Activated CD4-positive, alpha-beta T cell treated with anti-CD3 and anti-CD28 coated beads for 24 hours (primary cell): ENCODE data around the gene PRUNE1.

Experiments
- DNase-seq, 2 donors: peaks; one replicate each; pipeline ENCODE4 v3.0.0-alpha.2; 2020; ENCODE audit warnings: low read depth in 2 of 2

Gene PRUNE1

DNA sequence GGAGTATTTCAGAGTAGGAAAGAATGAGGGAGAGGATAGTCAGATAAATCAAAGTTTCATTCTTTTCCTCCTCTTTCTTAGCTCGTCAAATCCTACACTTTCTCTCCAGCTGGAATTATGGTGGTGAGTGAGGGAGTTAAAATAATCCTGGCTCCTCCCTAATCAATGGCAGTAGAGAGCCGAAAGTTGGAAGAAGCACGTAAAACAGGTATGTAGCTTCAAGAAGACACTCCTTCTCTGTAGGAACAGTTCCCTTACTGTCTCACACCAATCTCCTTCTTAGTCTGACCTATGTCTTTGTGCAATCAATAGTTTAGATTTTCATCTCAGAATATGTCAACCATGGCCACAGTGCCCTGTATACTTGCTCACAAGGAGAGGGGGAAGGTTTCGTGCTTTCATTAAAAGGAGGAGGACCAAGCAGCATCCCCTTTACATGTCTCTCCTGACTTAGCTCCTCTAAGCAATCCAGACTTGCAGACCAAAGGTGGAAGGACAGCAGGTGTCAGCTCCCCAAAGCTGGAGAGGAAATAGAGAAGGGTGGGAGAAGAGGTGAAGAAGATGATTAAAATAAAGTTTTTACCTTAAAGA is 2.4 kb upstream of the PRUNE1 start:
- DNase-seq: no peak

- no peak for DNase-seq
These were observed 1.8 kb upstream of the PRUNE1 start, which contains the start of gene MINDY1 for GRCh38 chr1:151006327-151007052. MINDY1 (minus strand) TSS chr1:151006902; CDS start chr1:151002617, 4,285 bp downstream.

DNA sequence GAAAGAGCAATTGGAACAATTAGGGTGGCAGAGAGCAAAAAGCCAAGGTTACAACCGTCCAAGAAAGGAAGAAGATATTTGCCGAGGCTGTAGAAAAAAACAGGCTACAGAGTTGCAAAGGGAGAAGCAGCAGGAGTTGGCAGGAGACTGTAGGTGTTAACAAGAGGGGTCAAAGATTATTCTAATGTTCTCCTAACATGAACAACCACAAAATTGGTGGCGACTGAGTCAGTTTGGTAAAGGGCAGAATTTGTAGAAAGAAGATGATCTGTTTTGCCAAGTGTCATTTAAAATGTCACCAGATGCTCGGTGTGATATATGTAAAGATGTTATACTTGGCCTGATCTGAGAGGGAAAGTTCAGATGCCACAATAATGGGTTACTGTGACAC is 401 bp upstream of the PRUNE1 start:
- no peak for DNase-seq

- DNase-seq: no peak
These were observed 948 bp downstream of the PRUNE1 start for GRCh38 chr1:151009206-151009587.

GRCh38 chr1:151009674-151010345 is 1.6 kb downstream of the PRUNE1 start:
- DNase-seq: no peak

DNA sequence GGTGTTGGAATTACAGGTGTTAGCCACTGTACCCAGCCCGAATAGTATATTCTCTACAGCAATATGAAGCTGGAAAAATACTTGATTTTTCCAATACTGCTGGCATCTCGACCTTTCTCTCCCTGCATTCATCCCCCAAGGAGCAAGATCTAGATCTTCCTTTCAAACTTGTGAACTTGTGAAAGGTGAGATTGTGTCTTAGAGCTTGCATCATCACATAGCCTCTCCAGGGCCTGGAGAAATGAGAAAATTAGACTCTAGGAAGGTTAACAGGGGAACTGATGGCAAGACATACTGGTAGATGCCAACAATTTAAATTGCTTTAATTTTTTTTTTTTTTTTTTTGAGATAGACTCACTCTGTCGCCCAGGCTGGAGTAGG is 2.1 kb downstream of the PRUNE1 start:
- no peak for DNase-seq

DNA sequence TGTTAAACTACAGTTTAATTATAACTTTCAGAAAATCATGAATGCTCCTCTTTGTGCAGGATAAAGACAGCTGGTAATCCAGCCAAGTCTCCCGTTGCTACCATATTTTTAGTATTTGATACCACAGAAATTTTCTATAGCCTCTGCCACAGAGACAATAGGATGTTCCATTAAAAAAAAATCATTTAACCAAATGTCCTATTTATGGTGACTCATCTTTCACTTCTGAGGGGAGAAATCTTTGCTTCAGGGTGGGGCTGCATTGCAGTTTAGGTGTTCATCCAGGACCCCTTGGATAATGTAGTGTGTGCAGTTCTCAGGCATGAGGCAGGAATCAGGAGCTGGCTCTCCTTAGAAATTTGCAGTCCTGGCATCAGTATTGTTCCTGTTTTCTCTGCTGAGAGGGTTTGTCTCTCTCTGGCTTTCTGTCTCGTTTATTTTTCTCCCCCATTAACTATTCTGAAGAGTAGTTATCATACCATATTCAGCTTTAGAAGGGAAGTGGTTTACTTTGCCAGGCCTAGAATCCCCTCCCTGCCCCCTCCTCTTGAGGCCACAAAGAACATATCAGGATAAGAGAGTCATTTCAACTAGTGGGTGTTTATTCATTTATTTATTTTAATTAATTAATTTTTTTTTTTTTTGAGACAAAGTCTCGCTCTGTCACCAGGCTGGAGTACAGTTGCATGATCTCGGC is 3.1 kb downstream of the PRUNE1 start:
- no peak for DNase-seq

DNA sequence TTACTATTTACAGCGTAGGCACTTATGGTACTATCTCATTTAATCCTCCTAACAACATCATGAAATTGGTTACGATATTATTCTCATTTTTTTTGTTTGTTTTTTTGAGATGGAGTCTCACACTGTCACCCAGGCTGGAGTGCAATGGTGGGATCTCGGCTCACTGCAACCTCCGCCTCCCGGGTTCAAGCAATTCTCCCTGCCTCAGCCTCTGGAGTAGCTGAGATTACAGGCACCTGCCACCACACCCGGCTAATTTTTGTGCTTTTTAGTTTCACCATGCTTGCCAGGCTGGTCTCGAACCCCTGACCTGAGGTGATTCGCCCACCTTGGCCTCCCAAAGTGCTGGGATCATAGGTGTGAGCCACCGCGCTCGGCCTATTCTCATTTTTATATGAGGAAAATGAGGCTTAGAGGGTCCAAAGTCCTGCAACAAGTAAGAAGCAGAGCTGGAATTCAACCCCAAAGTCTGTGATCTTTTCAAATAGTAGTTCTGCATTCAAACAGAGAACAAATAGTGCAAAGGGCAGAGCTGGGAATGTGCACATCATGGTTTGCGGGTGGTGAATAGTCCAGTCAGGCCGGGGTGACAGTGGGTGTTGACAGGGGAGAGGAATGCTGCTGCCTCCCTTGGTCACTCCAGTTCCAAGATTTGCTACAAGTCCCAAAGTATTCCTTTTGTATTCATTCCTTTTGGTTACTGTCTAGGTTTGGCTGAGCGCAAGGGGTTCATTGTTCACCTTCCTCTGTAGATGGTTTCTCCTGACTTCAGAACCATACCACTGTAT is 4.6 kb downstream of the PRUNE1 start:
- DNase-seq: no peak

- no peak for DNase-seq
These were observed 5.3 kb downstream of the PRUNE1 start for GRCh38 chr1:151013518-151013917.

DNA sequence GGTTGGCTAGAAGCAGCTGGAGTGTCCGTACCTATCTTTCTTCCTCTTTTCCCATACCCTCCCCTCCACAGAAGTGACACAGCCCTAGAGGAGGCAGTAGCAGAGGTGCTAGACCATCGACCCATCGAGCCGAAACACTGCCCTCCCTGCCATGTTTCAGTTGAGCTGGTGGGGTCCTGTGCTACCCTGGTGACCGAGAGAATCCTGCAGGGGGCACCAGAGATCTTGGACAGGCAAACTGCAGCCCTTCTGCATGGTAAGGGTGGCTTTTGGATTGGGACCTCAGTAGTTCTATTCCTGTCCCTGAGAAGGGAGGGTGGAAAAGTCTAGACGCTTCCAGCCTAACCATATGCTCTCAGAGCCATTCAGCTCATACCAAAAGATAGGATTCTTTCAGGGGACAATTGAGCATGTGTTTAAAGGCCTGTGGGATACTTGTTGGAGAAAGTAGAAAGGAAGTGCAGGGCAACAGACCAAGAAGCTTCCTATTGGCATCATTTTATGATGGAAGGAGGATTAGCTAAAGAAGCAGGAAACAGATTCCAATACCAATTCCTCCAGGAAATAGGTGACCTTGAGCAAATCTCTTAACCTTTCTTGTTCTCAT is 16.4 kb downstream of the PRUNE1 start:
- DNase-seq: peak; percentile 74 to 78

DNA sequence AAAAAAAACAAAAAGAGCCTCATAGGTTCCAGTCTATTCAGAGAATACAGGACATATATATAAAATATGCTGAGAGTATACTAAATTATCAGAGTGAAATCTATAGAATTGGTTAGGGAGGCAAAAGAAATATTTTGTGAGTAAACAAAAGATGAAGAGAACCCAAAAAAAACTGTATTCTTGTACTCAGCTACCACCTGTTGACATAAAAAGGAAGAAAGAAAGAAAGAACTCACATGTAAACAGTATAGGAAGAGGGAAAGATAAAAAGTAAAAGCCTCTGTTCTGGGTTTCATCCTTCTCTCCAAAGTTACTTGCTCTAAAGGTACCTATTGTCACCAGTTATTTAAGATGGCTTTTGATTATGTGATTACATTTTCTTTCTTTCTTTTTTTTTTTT is 18.2 kb downstream of the PRUNE1 start:
- no peak for DNase-seq

GRCh38 chr1:151032164-151032563 is 23.9 kb downstream of the PRUNE1 start:
- DNase-seq: no peak

GRCh38 chr1:151035167-151035566 is 26.9 kb downstream of the PRUNE1 start:
- DNase-seq: no peak

DNA sequence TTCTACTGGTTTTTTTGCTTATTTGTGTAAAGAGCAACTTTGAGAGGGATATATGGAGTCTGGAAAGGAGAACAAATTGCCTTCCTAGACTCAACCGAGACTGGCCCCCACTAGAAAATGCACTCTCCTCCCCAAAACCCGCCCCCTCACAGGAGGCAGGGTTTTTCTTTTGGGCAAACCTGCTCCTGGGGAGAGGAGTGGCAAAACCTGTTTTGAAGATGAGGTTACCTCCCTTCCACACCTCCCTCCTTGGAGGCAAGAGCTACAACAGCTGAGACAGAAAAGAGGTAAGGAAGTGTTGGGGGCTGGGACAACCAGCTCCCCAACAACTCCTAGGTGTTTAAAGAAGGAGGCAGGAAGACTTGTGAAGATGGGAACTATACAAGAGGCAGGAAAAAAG is 28.1 kb downstream of the PRUNE1 start, which contains the start of gene BNIPL:
BNIPL (plus strand) TSS at position 231 of the 400 bp plus-strand sequence; CDS start at position 371, 140 bp downstream.
- DNase-seq: no peak

- DNase-seq: no peak
These were observed 28.8 kb downstream of the PRUNE1 start for GRCh38 chr1:151037032-151037431.

DNA sequence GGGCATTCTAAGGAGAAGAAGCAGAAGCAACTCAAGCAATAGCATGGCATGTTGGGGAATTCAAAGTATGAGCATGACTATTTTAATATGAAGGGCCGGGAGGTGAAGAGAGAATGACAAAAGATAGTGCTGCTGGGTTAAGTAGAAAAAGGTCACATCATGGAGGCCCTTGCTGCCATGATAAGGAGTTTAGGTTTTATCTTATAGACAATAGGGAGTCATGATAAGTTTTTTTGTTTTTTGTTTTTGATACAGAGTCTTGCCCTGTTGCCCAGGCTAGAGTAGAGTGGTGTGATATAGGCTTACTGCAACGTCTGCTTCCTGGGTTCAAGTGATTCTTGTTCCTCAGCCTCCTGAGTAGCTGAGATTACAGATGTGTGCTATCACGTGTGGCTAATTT is 31.3 kb downstream of the PRUNE1 start:
- no peak for DNase-seq

GRCh38 chr1:151043163-151043562 is 34.9 kb downstream of the PRUNE1 start:
- DNase-seq: no peak

- no peak for DNase-seq
These were observed 39.3 kb downstream of the PRUNE1 start, which contains the start of gene C1orf56 for GRCh38 chr1:151047591-151047924. C1orf56 (plus strand) TSS chr1:151047751; CDS start chr1:151047848, 97 bp downstream.

- DNase-seq: no peak
These were observed 39.8 kb downstream of the PRUNE1 start for GRCh38 chr1:151047925-151048644.

GRCh38 chr1:151048645-151049032 is 40.4 kb downstream of the PRUNE1 start:
- no peak for DNase-seq
